PC-9 (cell line): Measurements from ENCODE around the gene FOXN1.

Experiments
- EZH2 ChIP-seq: fragments of 200-600 bp; sonication (generic); IDR thresholded peaks from 2 replicates; pipeline ENCODE4 v1.8.0; 2017; ENCODE audit warnings: antibody characterized with exemption, low read depth
- TF ChIP-seq, protein P1 (sequence below): fragments of 200-600 bp; sonication (generic); conservative IDR thresholded peaks from 2 replicates; pipeline ENCODE4 v1.6.1; 2017; ENCODE audit warnings: mixed run types, antibody characterized with exemption, mild to moderate bottlenecking, moderate library complexity

DNA sequence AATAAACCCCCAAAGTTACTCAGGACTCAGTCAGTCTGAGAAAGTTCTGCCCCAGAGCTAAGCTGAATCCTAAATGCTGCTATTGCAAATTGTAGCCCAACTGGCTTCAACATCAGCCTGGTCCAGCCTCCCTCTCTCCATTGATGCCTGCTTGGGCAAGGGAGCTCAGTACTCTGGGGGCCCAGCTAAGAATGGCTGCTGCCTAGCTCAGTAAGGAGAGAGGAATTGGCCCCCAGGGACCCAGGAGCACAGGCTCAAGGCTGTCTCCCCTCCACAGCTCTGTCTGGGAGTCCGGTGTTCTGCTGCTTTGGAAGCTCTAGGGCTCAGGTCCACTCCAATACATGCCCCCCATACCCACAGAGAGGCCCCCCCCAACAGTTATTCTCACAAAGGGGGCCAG lies 44.7 kb downstream of the FOXN1 start:
- TF ChIP-seq, protein P1, sequence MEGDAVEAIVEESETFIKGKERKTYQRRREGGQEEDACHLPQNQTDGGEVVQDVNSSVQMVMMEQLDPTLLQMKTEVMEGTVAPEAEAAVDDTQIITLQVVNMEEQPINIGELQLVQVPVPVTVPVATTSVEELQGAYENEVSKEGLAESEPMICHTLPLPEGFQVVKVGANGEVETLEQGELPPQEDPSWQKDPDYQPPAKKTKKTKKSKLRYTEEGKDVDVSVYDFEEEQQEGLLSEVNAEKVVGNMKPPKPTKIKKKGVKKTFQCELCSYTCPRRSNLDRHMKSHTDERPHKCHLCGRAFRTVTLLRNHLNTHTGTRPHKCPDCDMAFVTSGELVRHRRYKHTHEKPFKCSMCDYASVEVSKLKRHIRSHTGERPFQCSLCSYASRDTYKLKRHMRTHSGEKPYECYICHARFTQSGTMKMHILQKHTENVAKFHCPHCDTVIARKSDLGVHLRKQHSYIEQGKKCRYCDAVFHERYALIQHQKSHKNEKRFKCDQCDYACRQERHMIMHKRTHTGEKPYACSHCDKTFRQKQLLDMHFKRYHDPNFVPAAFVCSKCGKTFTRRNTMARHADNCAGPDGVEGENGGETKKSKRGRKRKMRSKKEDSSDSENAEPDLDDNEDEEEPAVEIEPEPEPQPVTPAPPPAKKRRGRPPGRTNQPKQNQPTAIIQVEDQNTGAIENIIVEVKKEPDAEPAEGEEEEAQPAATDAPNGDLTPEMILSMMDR: no peak
- TF ChIP-seq EZH2: no peak
